ACC112 (cell line): ENCODE measurements around the gene TMPRSS11F.
"Not testable (repeated sequence)": the region's sequence is repeated elsewhere in the genome, so short reads cannot be mapped to it uniquely, and the experiment has no call there.

ENCODE experiments used
- H2AFZ ChIP-seq: fragments of 200-600 bp; sonication (generic); one replicate; pipeline ENCODE4 v1.6.0; 2017; ENCODE audit warnings: antibody characterized with exemption, low read length; ENCODE audit not compliant: unreplicated experiment
- H3K27ac ChIP-seq: fragments of 200-600 bp; sonication (generic); 2 replicates; pipeline ENCODE4 v1.5.1; 2014; ENCODE audit warnings: low read depth, mild to moderate bottlenecking, antibody characterized with exemption, low read length, moderate library complexity
- H3K27me3 ChIP-seq: fragments of 200-600 bp; sonication (generic); 2 replicates; pipeline ENCODE4 v1.6.1; 2014; ENCODE audit warnings: mild to moderate bottlenecking, antibody characterized with exemption, low read length, moderate library complexity, mixed read lengths; ENCODE audit not compliant: insufficient read depth
- H3K36me3 ChIP-seq: fragments of 200-600 bp; sonication (generic); 2 replicates; pipeline ENCODE4 v1.6.1; 2016; ENCODE audit warnings: mild to moderate bottlenecking, antibody characterized with exemption, low read length, moderate library complexity, mixed read lengths; ENCODE audit not compliant: insufficient read depth
- H3K4me1 ChIP-seq: fragments of 200-600 bp; sonication (generic); one replicate; pipeline ENCODE4 v1.6.1; 2016; ENCODE audit warnings: low read length, mixed read lengths; ENCODE audit not compliant: insufficient read depth, unreplicated experiment, control insufficient read depth
- H3K4me3 ChIP-seq: fragments of 200-600 bp; sonication (generic); 2 replicates; pipeline ENCODE4 v1.5.1; 2014; ENCODE audit warnings: mild to moderate bottlenecking, low read depth, low read length
- H3K79me2 ChIP-seq: fragments of 200-600 bp; sonication (generic); one replicate; pipeline ENCODE4 v1.6.0; 2016; ENCODE audit warnings: low read length; ENCODE audit not compliant: control insufficient read depth, unreplicated experiment, insufficient read depth

TMPRSS11F gene

DNA sequence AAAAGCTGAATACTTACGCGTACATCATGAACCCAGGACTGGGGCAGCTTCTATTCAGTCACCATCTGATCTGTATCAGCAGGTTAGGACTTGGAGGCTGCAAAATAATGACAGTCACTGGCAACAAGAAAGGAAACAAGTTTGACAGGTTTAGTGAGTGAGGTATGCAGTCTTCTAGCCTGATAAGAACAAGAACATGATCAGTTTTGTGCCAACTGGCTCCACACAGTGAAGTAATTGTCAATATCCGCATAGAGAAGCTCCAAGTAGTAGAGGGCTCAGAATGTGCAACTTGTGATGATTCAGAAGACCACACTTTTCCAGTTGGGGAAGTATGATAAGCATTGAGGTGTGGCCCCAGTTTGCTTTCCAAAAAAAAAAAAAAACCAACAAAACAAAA is at the start of gene TMPRSS11F:
Gene TMPRSS11F (minus strand): TSS at position 77 of the 400 bp plus-strand sequence. CDS start 49 bp downstream, at position 28.
- Histone ChIP-seq H3K4me3 (no peak within 1 kb of the TSS), H2AFZ (no peak within 1 kb of the TSS)

GRCh38 chr4:68176904-68177303 is 47.2 kb upstream of the TMPRSS11F start:
- Histone ChIP-seq H3K4me1 (no peaks in the 10 kb centered on the region), H3K27me3 (peaks cover 15% of the 10 kb centered on the region; the same call in 1 of the 2 replicates), H3K27ac (no peak overlapping the region), H3K79me2 (no peaks in the 10 kb centered on the region), H3K36me3 (no peaks in the 10 kb centered on the region), H3K4me3 (no peak overlapping the region), H2AFZ (no peak overlapping the region)

More for the DNA sequence above, at the start of gene TMPRSS11F:
- H3K27ac ChIP-seq = no peak within 1 kb of the TSS
- H3K36me3 ChIP-seq = no peaks in the 10 kb centered on the region
- no peaks in the 10 kb centered on the region for H3K79me2 ChIP-seq
- H3K27me3 ChIP-seq = no peaks in the 10 kb centered on the region; the same call in 1 of the 2 replicates
- H3K4me1 ChIP-seq = no peaks in the 10 kb centered on the region

DNA sequence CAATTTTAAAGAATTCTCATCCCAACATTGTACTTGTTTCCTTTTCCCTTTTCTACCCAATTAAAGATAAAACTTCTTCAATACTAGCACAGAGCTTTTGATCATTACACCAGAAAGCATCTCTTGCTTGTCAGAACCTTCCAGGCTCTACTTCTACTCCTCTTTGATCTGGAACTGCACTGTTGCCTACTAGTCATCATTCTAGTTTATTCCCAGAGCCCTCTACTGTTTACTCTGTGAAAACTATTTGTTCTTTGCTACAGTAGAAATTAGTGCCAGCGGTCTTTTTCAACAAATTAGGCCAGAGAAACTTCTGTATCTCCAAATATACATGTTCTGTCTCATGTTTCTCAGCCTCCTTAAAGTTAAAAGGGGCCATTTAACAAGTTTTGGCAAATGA is 46.8 kb upstream of the TMPRSS11F start:
- Histone ChIP-seq H3K79me2 (no peaks in the 10 kb centered on the region), H2AFZ (no peak overlapping the region), H3K27ac (no peak overlapping the region), H3K27me3 (peaks cover 18% of the 10 kb centered on the region; the same call in 1 of the 2 replicates), H3K4me1 (no peaks in the 10 kb centered on the region), H3K36me3 (no peaks in the 10 kb centered on the region), H3K4me3 (no peak overlapping the region)

DNA sequence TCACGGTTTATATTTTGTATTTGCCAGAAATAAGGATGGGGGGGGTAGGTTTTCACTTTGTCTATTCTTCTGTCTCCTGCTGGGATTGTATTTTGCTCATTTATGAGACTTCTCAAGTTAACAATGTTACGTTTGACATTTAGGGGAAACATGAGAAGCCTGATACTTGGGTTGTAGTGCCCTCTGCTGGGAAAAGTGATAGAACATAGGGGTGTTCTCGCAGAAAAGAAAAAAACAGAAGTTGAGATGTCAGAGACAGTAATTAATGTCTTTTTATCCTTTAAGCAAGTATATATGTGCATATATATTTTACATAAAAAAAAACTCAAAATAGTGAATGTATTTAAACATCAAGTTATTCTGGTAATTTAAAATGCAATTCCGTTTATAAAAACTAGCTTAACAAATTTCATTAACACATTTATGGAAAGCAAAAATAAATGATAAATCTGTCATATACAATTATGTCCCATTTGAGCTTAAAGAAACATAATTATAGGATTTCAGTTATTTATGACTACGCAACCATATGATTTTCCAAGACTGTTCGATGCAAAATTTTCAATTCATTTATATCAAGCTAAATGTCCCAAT is 46.0 kb upstream of the TMPRSS11F start:
- H3K27ac ChIP-seq = no peak overlapping the region
- H3K36me3 ChIP-seq = no peaks in the 10 kb centered on the region
- H3K4me3 ChIP-seq = no peak overlapping the region
- no peaks in the 10 kb centered on the region for H3K79me2 ChIP-seq
- H3K27me3 ChIP-seq = peaks cover 18% of the 10 kb centered on the region; the same call in 1 of the 2 replicates
- H2AFZ ChIP-seq = no peak overlapping the region
- no peaks in the 10 kb centered on the region for H3K4me1 ChIP-seq

GRCh38 chr4:68174389-68174788 is 44.7 kb upstream of the TMPRSS11F start:
- H3K4me1 ChIP-seq, H3K4me3 ChIP-seq, H3K36me3 ChIP-seq, H3K79me2 ChIP-seq, H3K27ac ChIP-seq, H2AFZ ChIP-seq: not testable (repeated sequence)
- H3K27me3 ChIP-seq = peaks cover 23% of the 10 kb centered on the region

DNA sequence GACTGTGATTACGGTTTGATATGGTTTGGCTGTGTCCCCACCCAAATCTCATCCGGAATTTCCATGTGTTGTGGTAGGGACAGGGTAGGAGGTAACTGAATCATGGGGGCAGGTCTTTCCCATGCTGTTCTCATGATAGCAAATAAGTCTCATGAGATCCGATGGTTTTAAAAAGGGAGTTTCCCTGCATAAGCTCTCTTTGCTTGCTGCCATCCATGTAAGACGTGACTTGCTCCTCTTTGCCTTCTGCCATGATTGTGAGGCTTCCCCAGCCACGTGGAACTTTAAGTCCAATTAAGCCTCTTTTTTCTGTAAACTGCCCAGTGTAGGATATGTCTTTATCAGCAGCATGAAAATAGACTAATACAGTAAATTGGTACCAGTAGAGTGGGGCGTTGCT is 42.5 kb upstream of the TMPRSS11F start:
- not testable (repeated sequence) for H3K4me3 ChIP-seq, H2AFZ ChIP-seq, H3K4me1 ChIP-seq, H3K79me2 ChIP-seq, H3K27ac ChIP-seq, H3K36me3 ChIP-seq
- peaks cover 38% of the 10 kb centered on the region for H3K27me3 ChIP-seq

- no peak overlapping the region for H3K27ac ChIP-seq
- H2AFZ ChIP-seq = no peak overlapping the region
- H3K27me3 ChIP-seq = peaks cover 52% of the 10 kb centered on the region
- H3K79me2 ChIP-seq = no peaks in the 10 kb centered on the region
- no peaks in the 10 kb centered on the region for H3K36me3 ChIP-seq
- no peak overlapping the region for H3K4me3 ChIP-seq
- H3K4me1 ChIP-seq = no peaks in the 10 kb centered on the region
Observed at GRCh38 chr4:68167706-68168105, 38.0 kb upstream of the TMPRSS11F start.

GRCh38 chr4:68167166-68167565 is 37.5 kb upstream of the TMPRSS11F start:
- Histone ChIP-seq H3K4me1 (no peaks in the 10 kb centered on the region), H3K27me3 (peaks cover 52% of the 10 kb centered on the region), H3K79me2 (no peaks in the 10 kb centered on the region), H3K4me3 (no peak overlapping the region), H2AFZ (no peak overlapping the region), H3K36me3 (no peaks in the 10 kb centered on the region), H3K27ac (no peak overlapping the region)

DNA sequence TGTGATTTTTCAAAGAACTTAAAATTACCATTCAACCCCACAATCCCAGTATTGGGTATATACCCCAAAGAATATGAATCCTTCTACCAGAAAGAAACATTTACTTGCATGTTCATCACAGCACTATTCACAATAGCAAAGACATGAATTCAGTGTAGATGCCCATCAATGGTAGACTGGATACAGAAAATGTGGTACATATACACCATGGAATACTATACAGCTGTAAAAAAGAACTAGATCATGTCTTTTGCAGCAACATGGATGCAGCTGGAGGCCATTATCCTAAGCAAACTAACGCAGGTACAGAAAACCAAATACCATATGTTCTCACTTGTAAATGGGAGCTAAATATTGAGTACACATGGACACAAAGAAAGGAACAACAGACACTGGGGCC is 34.1 kb upstream of the TMPRSS11F start:
- peaks cover 36% of the 10 kb centered on the region for H3K27me3 ChIP-seq
- H2AFZ ChIP-seq = no peak overlapping the region
- H3K4me1 ChIP-seq = no peaks in the 10 kb centered on the region
- no peaks in the 10 kb centered on the region for H3K36me3 ChIP-seq
- no peak overlapping the region for H3K4me3 ChIP-seq
- H3K27ac ChIP-seq = no peak overlapping the region
- H3K79me2 ChIP-seq = no peaks in the 10 kb centered on the region

DNA sequence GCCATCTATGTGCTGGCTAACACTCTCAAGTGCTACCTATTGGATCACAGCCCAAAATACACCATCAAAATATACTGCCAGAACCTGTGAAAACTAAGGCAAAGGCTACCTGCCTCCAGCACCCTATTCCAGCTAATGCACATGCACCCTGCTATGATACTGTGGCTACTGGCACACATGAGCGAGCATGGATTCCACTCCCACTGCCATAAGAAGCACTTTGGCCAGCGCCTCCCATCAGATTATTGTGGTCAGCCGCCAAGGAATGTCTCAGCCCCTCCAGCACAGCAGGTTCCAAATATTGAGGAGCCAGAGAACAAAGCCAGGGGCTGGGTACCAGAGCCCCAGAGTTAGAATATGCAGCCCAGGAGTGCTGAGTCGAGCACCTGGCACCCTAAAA is 32.5 kb upstream of the TMPRSS11F start:
- Histone ChIP-seq H3K79me2 (no peaks in the 10 kb centered on the region), H3K27ac (no peak overlapping the region), H3K4me1 (no peaks in the 10 kb centered on the region), H3K36me3 (no peaks in the 10 kb centered on the region), H2AFZ (no peak overlapping the region), H3K27me3 (peaks cover 20% of the 10 kb centered on the region), H3K4me3 (no peak overlapping the region)

- Histone ChIP-seq H3K79me2 (no peaks in the 10 kb centered on the region), H2AFZ (no peak overlapping the region), H3K4me3 (no peak overlapping the region), H3K27ac (no peak overlapping the region), H3K4me1 (no peaks in the 10 kb centered on the region), H3K36me3 (no peaks in the 10 kb centered on the region), H3K27me3 (peaks cover 4% of the 10 kb centered on the region; the same call in 1 of the 2 replicates)
Observed at GRCh38 chr4:68152411-68152810, 22.7 kb upstream of the TMPRSS11F start.
